Activated CD4-positive, CD25-positive, alpha-beta regulatory T cell treated with anti-CD3 and anti-CD28 coated beads, Interleukin-2, amount 50 U/mL, for 72 hours (primary cell): ENCODE data around the gene SPTLC3.
"Not testable (repeated sequence)": the region's sequence is repeated elsewhere in the genome, so short reads cannot be mapped to it uniquely, and the experiment has no call there.

Experiments
- DNase-seq: peaks from one replicate; pipeline ENCODE4 v3.0.0; 2021

The SPTLC3 gene

GRCh38 chr20:13008761-13009681 is at the start of gene SPTLC3:
Gene SPTLC3, plus strand, starts transcription at chr20:13008972. Its CDS starts 296 bp downstream, at chr20:13009268.
- DNase-seq = no peak

- DNase-seq = no peak
Measured at GRCh38 chr20:12961725-12962124, 47.0 kb upstream of the SPTLC3 start.

GRCh38 chr20:12962895-12963294 is 45.9 kb upstream of the SPTLC3 start:
- DNase-seq = no peak

- DNase-seq = no peak
Measured at GRCh38 chr20:12963416-12963815, 45.4 kb upstream of the SPTLC3 start.

- DNase-seq = no peak
Measured at GRCh38 chr20:12965212-12965869, 43.4 kb upstream of the SPTLC3 start.

GRCh38 chr20:12965870-12966251 is 42.9 kb upstream of the SPTLC3 start:
- DNase-seq = no peak

- DNase-seq = no peak
Measured at GRCh38 chr20:12966468-12967085, 42.2 kb upstream of the SPTLC3 start.

GRCh38 chr20:12967932-12968331 is 40.8 kb upstream of the SPTLC3 start:
- no peak for DNase-seq

GRCh38 chr20:12968472-12968871 is 40.3 kb upstream of the SPTLC3 start:
- DNase-seq = no peak

- DNase-seq = no peak
Measured at GRCh38 chr20:12969071-12969669, 39.6 kb upstream of the SPTLC3 start.

GRCh38 chr20:12970372-12970821 is 38.4 kb upstream of the SPTLC3 start:
- DNase-seq = no peak

- DNase-seq = no peak
Measured at GRCh38 chr20:12975833-12976608, 32.8 kb upstream of the SPTLC3 start.

GRCh38 chr20:12976720-12977309 is 32.0 kb upstream of the SPTLC3 start:
- DNase-seq = no peak

GRCh38 chr20:12977328-12978125 is 31.2 kb upstream of the SPTLC3 start:
- no peak for DNase-seq

GRCh38 chr20:12978126-12978394 is 30.7 kb upstream of the SPTLC3 start:
- DNase-seq = no peak

- no peak for DNase-seq
Measured at GRCh38 chr20:12978613-12979495, 29.9 kb upstream of the SPTLC3 start.

GRCh38 chr20:12979713-12980112 is 29.1 kb upstream of the SPTLC3 start:
- DNase-seq = not testable (repeated sequence)

- no peak for DNase-seq
Measured at GRCh38 chr20:12982098-12982497, 26.7 kb upstream of the SPTLC3 start.

- DNase-seq = no peak
Measured at GRCh38 chr20:12984069-12984765, 24.6 kb upstream of the SPTLC3 start.

- no peak for DNase-seq
Measured at GRCh38 chr20:12984863-12985262, 23.9 kb upstream of the SPTLC3 start.
